H9 (cell line): Measurements from ENCODE around the gene UBALD2. TPM values are rescaled to one million over a fixed set of nuclear protein-coding genes. Genes with fewer than 3 reads are reported as not detected.

ENCODE experiments used
- DNase-seq: peaks from one replicate; pipeline ENCODE4 v3.0.0-alpha.2; 2017
- H2AFZ ChIP-seq: one replicate; pipeline ENCODE4 v1.6.1; 2013; ENCODE audit warnings: mild to moderate bottlenecking, low read length, control low read depth, moderate library complexity
- H2AK5ac ChIP-seq: 2 replicates; pipeline ENCODE4 v1.6.1; 2013; ENCODE audit warnings: low read length, control low read depth, mixed read lengths; ENCODE audit not compliant: insufficient read length
- H2BK120ac ChIP-seq: one replicate; pipeline ENCODE4 v1.6.1; 2013; ENCODE audit warnings: low read depth, mild to moderate bottlenecking, low read length, control low read depth, inconsistent platforms; ENCODE audit not compliant: poor library complexity, severe bottlenecking
- H2BK12ac ChIP-seq: 2 replicates; pipeline ENCODE4 v1.6.1; 2013; ENCODE audit warnings: low read length, control low read depth, mixed read lengths, low read depth; ENCODE audit not compliant: insufficient read length
- H2BK15ac ChIP-seq: 2 replicates; pipeline ENCODE4 v1.6.1; 2013; ENCODE audit warnings: low read depth, low read length, control low read depth
- H2BK20ac ChIP-seq: one replicate; pipeline ENCODE4 v1.6.1; 2013; ENCODE audit warnings: low read depth, mild to moderate bottlenecking, low read length, control low read depth, inconsistent platforms; ENCODE audit not compliant: poor library complexity, severe bottlenecking
- H2BK5ac ChIP-seq: 2 replicates; pipeline ENCODE4 v1.6.1; 2013; ENCODE audit warnings: low read length, control low read depth, mixed read lengths; ENCODE audit not compliant: insufficient read length
- H3K14ac ChIP-seq: 2 replicates; pipeline ENCODE4 v1.6.1; 2013; ENCODE audit warnings: low read length, control low read depth; ENCODE audit not compliant: insufficient read depth
- H3K18ac ChIP-seq: 2 replicates; pipeline ENCODE4 v1.6.1; 2013; ENCODE audit warnings: low read depth, mild to moderate bottlenecking, mixed read lengths, low read length, control low read depth; ENCODE audit not compliant: insufficient read length
- H3K23ac ChIP-seq: 2 replicates; pipeline ENCODE4 v1.6.1; 2013; ENCODE audit warnings: low read length, control low read depth, mixed read lengths, low read depth; ENCODE audit not compliant: insufficient read length
- H3K23me2 ChIP-seq: 2 replicates; pipeline ENCODE4 v1.6.1; 2013; ENCODE audit warnings: low read depth, mild to moderate bottlenecking, mixed read lengths, low read length, control low read depth; ENCODE audit not compliant: insufficient read length, poor library complexity, severe bottlenecking
- H3K27ac ChIP-seq: 2 replicates; pipeline ENCODE4 v1.5.1; 2013; ENCODE audit warnings: low read length, control low read depth, mixed read lengths, low read depth; ENCODE audit not compliant: insufficient read length
- H3K27me3 ChIP-seq: 2 replicates; pipeline ENCODE4 v1.6.1; 2013; ENCODE audit warnings: low read length, control low read depth, inconsistent platforms; ENCODE audit not compliant: insufficient read depth
- H3K4ac ChIP-seq: 2 replicates; pipeline ENCODE4 v1.6.1; 2013; ENCODE audit warnings: low read depth, mild to moderate bottlenecking, control low read depth, inconsistent platforms, low read length, moderate library complexity
- H3K4me1 ChIP-seq: 2 replicates; pipeline ENCODE4 v1.6.1; 2013; ENCODE audit warnings: low read length, control low read depth, inconsistent platforms; ENCODE audit not compliant: insufficient read depth
- H3K4me2 ChIP-seq: 2 replicates; pipeline ENCODE4 v1.6.1; 2013; ENCODE audit warnings: low read length, control low read depth, mixed read lengths; ENCODE audit not compliant: insufficient read length, insufficient read depth
- H3K56ac ChIP-seq: 2 replicates; pipeline ENCODE4 v1.6.1; 2013; ENCODE audit warnings: low read depth, mild to moderate bottlenecking, mixed read lengths, low read length, control low read depth; ENCODE audit not compliant: insufficient read length
- H3K79me1 ChIP-seq: 2 replicates; pipeline ENCODE4 v1.6.1; 2013; ENCODE audit warnings: low read depth, mild to moderate bottlenecking, moderate library complexity, low read length, control low read depth, inconsistent platforms; ENCODE audit not compliant: insufficient read depth, poor library complexity, severe bottlenecking
- H3K79me2 ChIP-seq: 2 replicates; pipeline ENCODE4 v1.6.1; 2013; ENCODE audit warnings: low read length, control low read depth, inconsistent platforms; ENCODE audit not compliant: insufficient read depth
- H3K9ac ChIP-seq: 2 replicates; pipeline ENCODE4 v1.6.1; 2013; ENCODE audit warnings: low read length, control low read depth, mixed read lengths; ENCODE audit not compliant: insufficient read length; ENCODE audit errors: extremely low read depth
- H3K9me3 ChIP-seq: one replicate; pipeline ENCODE4 v1.6.1; 2013; ENCODE audit warnings: low read depth, low read length, inconsistent platforms; ENCODE audit not compliant: control insufficient read depth
- H3T11ph ChIP-seq: one replicate; pipeline ENCODE4 v1.6.1; 2013; ENCODE audit warnings: mild to moderate bottlenecking, low read length, control low read depth, inconsistent platforms
- H4K20me1 ChIP-seq: one replicate; pipeline ENCODE4 v1.6.1; 2013; ENCODE audit not compliant: control insufficient read depth, insufficient read length, insufficient read depth
- H4K5ac ChIP-seq: 2 replicates; pipeline ENCODE4 v1.6.1; 2013; ENCODE audit warnings: low read depth, mild to moderate bottlenecking, mixed read lengths, low read length, control low read depth; ENCODE audit not compliant: insufficient read length
- H4K8ac ChIP-seq: replicated peaks from 2 replicates; pipeline ENCODE4 v1.6.1; 2013; ENCODE audit warnings: low read length, control low read depth, mixed read lengths, low read depth; ENCODE audit not compliant: insufficient read length
- H4K91ac ChIP-seq: 2 replicates; pipeline ENCODE4 v1.6.1; 2013; ENCODE audit warnings: low read depth, mild to moderate bottlenecking, moderate library complexity, mixed read lengths, low read length, control low read depth; ENCODE audit not compliant: insufficient read length
- H3K27ac Mint-ChIP-seq, 3 experiments: 2 replicates in 2 of 3; 3 replicates in 1 of 3; pipeline ENCODE4 v1.8.0; 2020 to 2021; ENCODE audit warnings: mixed read lengths in 3 of 3, mild to moderate bottlenecking in 1 of 3, moderate library complexity in 1 of 3
- H3K27me3 Mint-ChIP-seq: 2 replicates; pipeline ENCODE4 v1.8.0; 2021; ENCODE audit warnings: low read depth, mild to moderate bottlenecking, moderate library complexity, mixed read lengths
- H3K36me3 Mint-ChIP-seq, 3 experiments: 2 replicates in 2 of 3; 3 replicates in 1 of 3; pipeline ENCODE4 v1.8.0; 2020 to 2021; ENCODE audit warnings: low read depth in 3 of 3, mixed read lengths in 3 of 3; ENCODE audit not compliant: insufficient read depth in 1 of 3
- H3K4me1 Mint-ChIP-seq, 2 experiments: 2 replicates each; pipeline ENCODE4 v1.8.0; 2020; ENCODE audit warnings: mixed read lengths in 2 of 2
- H3K4me3 Mint-ChIP-seq, 2 experiments: 2 replicates in 1 of 2; 3 replicates in 1 of 2; pipeline ENCODE4 v1.8.0; 2020 to 2021; ENCODE audit warnings: mild to moderate bottlenecking in 2 of 2, mixed read lengths in 2 of 2, moderate library complexity in 1 of 2
- H3K9me3 Mint-ChIP-seq, 2 experiments: 2 replicates in 1 of 2; 3 replicates in 1 of 2; pipeline ENCODE4 v1.8.0; 2020; ENCODE audit warnings: mild to moderate bottlenecking in 2 of 2, mixed read lengths in 2 of 2, moderate library complexity in 1 of 2
- WGBS: extraction: QIAGEN DNeasy Blood & Tissue Kit; methylation state at CpG from one replicate; pipeline ENCODE4 v1.1.7; 2013; ENCODE audit warnings: missing lambda C conversion rate, low lambda C conversion rate, mixed read lengths; ENCODE audit not compliant: insufficient read length; ENCODE audit errors: extremely low coverage; 5-methylcytosine and 5-hydroxymethylcytosine counted together
- total RNA-seq: library from RNA; stranded (reverse); gene quantifications from 2 replicates; pipeline ENCODE4 v1.2.1, GENCODE V29; 2021
- TF ChIP-seq, protein P1 (sequence below): fragments of 200-600 bp; sonication (generic); conservative IDR thresholded peaks from 3 replicates; pipeline ENCODE4 v1.8.0; 2021; ENCODE audit warnings: antibody characterized with exemption, mild to moderate bottlenecking

Gene UBALD2
- total RNA-seq, 1 experiment from 2014 or later, result 25.8 TPM

DNA sequence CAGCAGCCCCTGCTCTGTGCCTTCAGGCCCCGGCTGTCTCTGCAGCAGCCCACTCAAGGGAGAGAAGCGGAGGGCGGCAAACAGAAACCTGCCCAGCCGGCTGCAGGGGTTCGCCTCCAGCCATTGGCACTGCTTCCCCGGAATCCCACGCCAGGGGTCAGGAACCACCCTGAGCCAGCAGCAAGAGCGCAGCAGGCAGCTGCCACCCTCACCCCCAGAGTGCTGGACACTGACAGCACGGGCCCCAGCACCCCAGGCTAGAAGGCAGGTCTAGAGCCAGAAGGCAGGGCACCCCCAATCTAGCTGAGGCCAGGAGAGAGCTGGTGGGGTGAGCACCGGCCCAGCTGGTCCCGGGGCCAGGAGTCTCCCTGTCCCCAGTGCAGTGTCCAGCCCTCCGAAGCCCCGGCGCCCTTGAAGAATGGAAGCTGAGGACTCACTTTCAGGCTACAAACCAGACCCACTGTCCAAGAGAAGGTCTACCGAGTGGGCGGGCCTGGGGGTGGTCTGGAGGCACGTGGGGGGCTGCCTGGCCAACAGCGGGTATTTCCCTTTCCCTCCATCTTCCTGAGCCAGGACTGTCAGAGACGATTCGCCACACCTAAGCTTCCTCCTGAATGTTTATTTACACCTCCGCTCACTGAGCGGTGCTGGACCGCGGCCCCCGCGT, 8.4 kb downstream of the UBALD2 start:
- peaks cover 1% of the 10 kb centered on the region; the same call in 1 of the 2 replicates for H3K27me3 Mint-ChIP-seq
- H3K9me3 Mint-ChIP-seq, result no peaks in the 10 kb centered on the region
- Histone ChIP-seq H3K79me1 (no peaks in the 10 kb centered on the region), H3K4me1 (no peaks in the 10 kb centered on the region; the same call in 1 of the 2 replicates), H3K9me3 (no peaks in the 10 kb centered on the region), H3K27ac (no peak overlapping the region), H2BK15ac (no peak overlapping the region), H3T11ph (no peak overlapping the region), H3K56ac (no peak overlapping the region), H3K23me2 (no peaks in the 10 kb centered on the region), H4K8ac (no peak overlapping the region), H2AK5ac (no peak overlapping the region), H2BK20ac (no peak overlapping the region), H4K5ac (no peak overlapping the region), H2AFZ (no peak overlapping the region), H3K18ac (no peak overlapping the region), H3K9ac (no peak overlapping the region), H3K14ac (no peak overlapping the region; the same call in 1 of the 2 replicates), H2BK12ac (no peak overlapping the region), H3K4me2 (no peak overlapping the region), H4K91ac (no peak overlapping the region), H2BK120ac (no peak overlapping the region), H2BK5ac (no peak overlapping the region), H3K27me3 (no peaks in the 10 kb centered on the region), H3K79me2 (no peaks in the 10 kb centered on the region), H3K23ac (no peak overlapping the region), H4K20me1 (no peaks in the 10 kb centered on the region), H3K4ac (no peak overlapping the region)
- H3K36me3 Mint-ChIP-seq, result peaks cover 0 to 9% (median 4%) of the 10 kb centered on the region in 3 experiments; a peak in 3 of 7 replicates
- no peak for DNase-seq
- 0 out of 7 replicates have a peak overlapping the region, but pooled peaks of 1 of the 3 experiments have one; percentile 47 for H3K27ac Mint-ChIP-seq
- no CpG with 5 or more reads among the region's 26 CpGs for WGBS
- TF ChIP-seq, protein P1, sequence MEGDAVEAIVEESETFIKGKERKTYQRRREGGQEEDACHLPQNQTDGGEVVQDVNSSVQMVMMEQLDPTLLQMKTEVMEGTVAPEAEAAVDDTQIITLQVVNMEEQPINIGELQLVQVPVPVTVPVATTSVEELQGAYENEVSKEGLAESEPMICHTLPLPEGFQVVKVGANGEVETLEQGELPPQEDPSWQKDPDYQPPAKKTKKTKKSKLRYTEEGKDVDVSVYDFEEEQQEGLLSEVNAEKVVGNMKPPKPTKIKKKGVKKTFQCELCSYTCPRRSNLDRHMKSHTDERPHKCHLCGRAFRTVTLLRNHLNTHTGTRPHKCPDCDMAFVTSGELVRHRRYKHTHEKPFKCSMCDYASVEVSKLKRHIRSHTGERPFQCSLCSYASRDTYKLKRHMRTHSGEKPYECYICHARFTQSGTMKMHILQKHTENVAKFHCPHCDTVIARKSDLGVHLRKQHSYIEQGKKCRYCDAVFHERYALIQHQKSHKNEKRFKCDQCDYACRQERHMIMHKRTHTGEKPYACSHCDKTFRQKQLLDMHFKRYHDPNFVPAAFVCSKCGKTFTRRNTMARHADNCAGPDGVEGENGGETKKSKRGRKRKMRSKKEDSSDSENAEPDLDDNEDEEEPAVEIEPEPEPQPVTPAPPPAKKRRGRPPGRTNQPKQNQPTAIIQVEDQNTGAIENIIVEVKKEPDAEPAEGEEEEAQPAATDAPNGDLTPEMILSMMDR, result no peak
- H3K4me1 Mint-ChIP-seq, result peaks cover 22 to 44% of the 10 kb centered on the region in 2 experiments
- H3K4me3 Mint-ChIP-seq, result no peak overlapping the region
